CD4-positive, alpha-beta T cell (primary cell): ENCODE data around the gene LCAT. TPM values are rescaled to one million over a fixed set of nuclear protein-coding genes. Genes with fewer than 3 reads are reported as not detected.

Experiments used
- ATAC-seq: fragments of 200-7000 bp; cut with Tn5 transposase; one replicate; pipeline ENCODE4 v1.10.0; 2022; ENCODE audit warnings: mild to moderate bottlenecking; ENCODE audit not compliant: poor library complexity
- CTCF ChIA-PET: fragments of 350-600 bp; sonication (Branson Sonifier 250); formaldehyde crosslinking; loops from one replicate; lab custom pipeline; 2021; ENCODE audit warnings: antibody characterized with exemption, inconsistent platforms; lab: Charles Lee
- POLR2A ChIA-PET: fragments of 350-600 bp; sonication (Branson Sonifier 250); formaldehyde crosslinking; loops from one replicate; lab custom pipeline; 2021; ENCODE audit warnings: antibody characterized with exemption, inconsistent platforms; lab: Charles Lee
- DNase-seq, 14 experiments: peaks; one replicate each; pipeline ENCODE4 v3.0.0-alpha.2; 2013 to 2020; ENCODE audit warnings: mixed read lengths in 2 of 14
- H3K27ac ChIP-seq, 2 donors: one replicate each; pipeline versions ENCODE4 v1.5.1 to v1.7.0; 2013; ENCODE audit warnings: low read length in 2 of 2, low read depth in 1 of 2, mild to moderate bottlenecking in 1 of 2
- H3K27me3 ChIP-seq, 2 experiments: 1 replicate in 1 of 2; 2 replicates in 1 of 2; pipeline versions ENCODE4 v1.6.1 to v1.7.0; 2013; ENCODE audit warnings: low read length in 2 of 2, control low read depth in 1 of 2, mild to moderate bottlenecking in 1 of 2, moderate library complexity in 1 of 2; ENCODE audit not compliant: insufficient read depth in 2 of 2, control insufficient read depth in 1 of 2
- H3K36me3 ChIP-seq: one replicate; pipeline ENCODE4 v1.6.1; 2013; ENCODE audit warnings: low read length, control low read depth; ENCODE audit not compliant: insufficient read depth
- H3K4me1 ChIP-seq: one replicate; pipeline ENCODE4 v1.6.1; 2013; ENCODE audit warnings: low read length, control low read depth; ENCODE audit not compliant: insufficient read depth
- H3K4me3 ChIP-seq: one replicate; pipeline ENCODE4 v1.5.1; 2013; ENCODE audit warnings: mild to moderate bottlenecking, low read length, moderate library complexity
- H3K9me3 ChIP-seq, 2 experiments: 1 replicate in 1 of 2; 2 replicates in 1 of 2; pipeline versions ENCODE4 v1.6.1 to v1.7.0; 2013; ENCODE audit warnings: low read length in 2 of 2, mild to moderate bottlenecking in 2 of 2, control low read depth in 1 of 2, moderate library complexity in 1 of 2; ENCODE audit not compliant: control insufficient read depth in 1 of 2, insufficient read depth in 1 of 2
- H3K27ac Mint-ChIP-seq: one replicate; pipeline ENCODE4 v1.8.0; 2020; ENCODE audit warnings: mixed read lengths
- H3K27me3 Mint-ChIP-seq: one replicate; pipeline ENCODE4 v1.8.0; 2021; ENCODE audit warnings: mixed read lengths
- H3K36me3 Mint-ChIP-seq: one replicate; pipeline ENCODE4 v1.8.0; 2021; ENCODE audit warnings: low read depth, mixed read lengths
- H3K4me1 Mint-ChIP-seq: one replicate; pipeline ENCODE4 v1.8.0; 2021; ENCODE audit warnings: low read depth, mixed read lengths
- H3K4me3 Mint-ChIP-seq: one replicate; pipeline ENCODE4 v1.8.0; 2020; ENCODE audit warnings: mild to moderate bottlenecking, mixed read lengths
- H3K9me3 Mint-ChIP-seq: one replicate; pipeline ENCODE4 v1.8.0; 2020; ENCODE audit warnings: mixed read lengths
- intact Hi-C, 2 experiments: fragments of 100-400 bp; cut with DNase I in 1 of 2; cut with micrococcal nuclease in 1 of 2; formaldehyde crosslinking; loops; one replicate each; pipeline versions ENCODE4 v1.15.1 to v1.9.0; 2023 to 2025; cut with DNase I, micrococcal nuclease
- total RNA-seq, 174 experiments: library from RNA in 2 of 174; stranded (reverse) in 2 of 174; gene quantifications; one replicate each; pipeline ENCODE4 v1.2.3 and lab custom pipeline; 2021 to 2026
- TF ChIP-seq, protein P1 (sequence below): fragments of 200-600 bp; IDR thresholded peaks from one replicate; pipeline ENCODE4 v1.8.0; 2022; ENCODE audit warnings: antibody characterized with exemption, mild to moderate bottlenecking

The LCAT gene
- total RNA-seq, 2 experiments from 2014 or later = 5.9 to 6.3 TPM

GRCh38 chr16:67943256-67943618 lies 683 bp downstream of the LCAT start:
- ChIA-PET POLR2A (no interaction called here), CTCF (interaction anchor here (1.5 kb wide), 1 partner anchor 127 kb away, joined by 4 read pairs; no protein-coding TSS in a partner anchor)

GRCh38 chr16:67942510-67943255 lies 1.2 kb downstream of the LCAT start:
- Mint-ChIP-seq H3K27ac (peak overlapping the region; percentile 69), H3K4me1 (peaks cover 30% of the 10 kb centered on the region)
- peaks cover 32% of the 10 kb centered on the region for H3K36me3 ChIP-seq

More at GRCh38 chr16:67943256-67943618, 683 bp downstream of the LCAT start:
- Histone ChIP-seq H3K36me3 (peaks cover 36% of the 10 kb centered on the region), H3K9me3 (no peaks in the 10 kb centered on the region), H3K4me3 (no peak overlapping the region), H3K27ac (no peak overlapping the region), H3K4me1 (peaks cover 44% of the 10 kb centered on the region), H3K27me3 (no peaks in the 10 kb centered on the region)
- intact Hi-C loops = no loop called here
- Mint-ChIP-seq H3K4me3 (no peak overlapping the region), H3K27me3 (no peaks in the 10 kb centered on the region), H3K27ac (no peak overlapping the region), H3K36me3 (peaks cover 15% of the 10 kb centered on the region), H3K9me3 (no peaks in the 10 kb centered on the region), H3K4me1 (peaks cover 30% of the 10 kb centered on the region)
- DNase-seq = no peak
- TF ChIP-seq, protein P1, sequence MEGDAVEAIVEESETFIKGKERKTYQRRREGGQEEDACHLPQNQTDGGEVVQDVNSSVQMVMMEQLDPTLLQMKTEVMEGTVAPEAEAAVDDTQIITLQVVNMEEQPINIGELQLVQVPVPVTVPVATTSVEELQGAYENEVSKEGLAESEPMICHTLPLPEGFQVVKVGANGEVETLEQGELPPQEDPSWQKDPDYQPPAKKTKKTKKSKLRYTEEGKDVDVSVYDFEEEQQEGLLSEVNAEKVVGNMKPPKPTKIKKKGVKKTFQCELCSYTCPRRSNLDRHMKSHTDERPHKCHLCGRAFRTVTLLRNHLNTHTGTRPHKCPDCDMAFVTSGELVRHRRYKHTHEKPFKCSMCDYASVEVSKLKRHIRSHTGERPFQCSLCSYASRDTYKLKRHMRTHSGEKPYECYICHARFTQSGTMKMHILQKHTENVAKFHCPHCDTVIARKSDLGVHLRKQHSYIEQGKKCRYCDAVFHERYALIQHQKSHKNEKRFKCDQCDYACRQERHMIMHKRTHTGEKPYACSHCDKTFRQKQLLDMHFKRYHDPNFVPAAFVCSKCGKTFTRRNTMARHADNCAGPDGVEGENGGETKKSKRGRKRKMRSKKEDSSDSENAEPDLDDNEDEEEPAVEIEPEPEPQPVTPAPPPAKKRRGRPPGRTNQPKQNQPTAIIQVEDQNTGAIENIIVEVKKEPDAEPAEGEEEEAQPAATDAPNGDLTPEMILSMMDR = no peak
- no peak for ATAC-seq

DNA sequence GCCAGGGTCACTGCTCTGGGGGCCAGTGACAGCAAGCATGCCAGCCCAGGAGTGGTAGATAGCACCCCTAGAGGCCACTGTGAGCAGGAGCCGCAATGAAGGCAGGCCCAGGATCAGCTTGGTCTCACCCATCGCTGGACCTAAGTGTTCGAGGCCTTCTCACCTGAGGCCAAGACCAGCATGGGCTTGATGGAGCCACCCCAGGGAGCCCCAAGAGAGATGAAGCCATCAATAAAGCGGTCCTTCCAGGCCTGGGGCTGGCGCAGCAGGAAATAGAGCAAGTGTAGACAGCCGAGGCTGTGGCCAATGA lies 1.8 kb downstream of the LCAT start:
- Mint-ChIP-seq H3K4me3 (no peak overlapping the region), H3K36me3 (peaks cover 15% of the 10 kb centered on the region)
- CTCF ChIA-PET = interaction anchor here (0.6 to 2.6 kb wide), 10 partner anchors 14 to 1186 kb away, joined by 3 to 9 read pairs (median 4); partner anchors contain the start of gene TSNAXIP1

More at GRCh38 chr16:67942510-67943255, 1.2 kb downstream of the LCAT start:
- Histone ChIP-seq H3K4me3 (no peak overlapping the region), H3K4me1 (peaks cover 48% of the 10 kb centered on the region), H3K27me3 (no peaks in the 10 kb centered on the region), H3K9me3 (no peaks in the 10 kb centered on the region), H3K27ac (no peak overlapping the region)
- POLR2A ChIA-PET = no interaction called here
- TF ChIP-seq, protein P1 = no peak
- intact Hi-C loops = no loop called here
- no peaks in the 10 kb centered on the region for H3K9me3 Mint-ChIP-seq
- no peak overlapping the region for H3K4me3 Mint-ChIP-seq
- DNase-seq = no peak
- no peak for ATAC-seq
- H3K36me3 Mint-ChIP-seq = peaks cover 15% of the 10 kb centered on the region
- no peaks in the 10 kb centered on the region for H3K27me3 Mint-ChIP-seq
- CTCF ChIA-PET = interaction anchor here (0.6 to 2.6 kb wide), 10 partner anchors 14 to 1185 kb away, joined by 3 to 9 read pairs (median 4); partner anchors contain the start of gene TSNAXIP1

More for the DNA sequence above, 1.8 kb downstream of the LCAT start:
- ATAC-seq = peak; percentile 64
- TF ChIP-seq, protein P1 = peak; percentile 60
- H3K27me3 ChIP-seq = no peaks in the 10 kb centered on the region
- no peaks in the 10 kb centered on the region for H3K9me3 ChIP-seq
- no peak overlapping the region for H3K4me3 ChIP-seq
- peaks cover 53% of the 10 kb centered on the region for H3K4me1 ChIP-seq
- Mint-ChIP-seq H3K4me1 (peaks cover 33% of the 10 kb centered on the region), H3K27me3 (no peaks in the 10 kb centered on the region), H3K27ac (peak overlapping the region; percentile 69), H3K9me3 (no peaks in the 10 kb centered on the region)
- intact Hi-C loops = no loop called here
- peak in 6 of 14 experiments; percentile 18 to 61 (median 32) for DNase-seq
- H3K27ac ChIP-seq = no peak overlapping the region
- POLR2A ChIA-PET = interaction anchor here (1.3 kb wide), 1 partner anchor 58 kb away, joined by 3 read pairs; no protein-coding TSS in a partner anchor
- H3K36me3 ChIP-seq = peaks cover 27% of the 10 kb centered on the region
